Hematopoietic multipotent progenitor cell treated with erythropoietin and hydrocortisone succinate and interleukin-3 and kit ligand, for 6 days (in vitro differentiated cells): ENCODE measurements around the gene TMEM240.
"Not testable (repeated sequence)": the region's sequence is repeated elsewhere in the genome, so short reads cannot be mapped to it uniquely, and the experiment has no call there.

ENCODE experiments used
- DNase-seq: peaks from one replicate; pipeline ENCODE4 v3.0.0-alpha.2; 2015

The TMEM240 gene

DNA sequence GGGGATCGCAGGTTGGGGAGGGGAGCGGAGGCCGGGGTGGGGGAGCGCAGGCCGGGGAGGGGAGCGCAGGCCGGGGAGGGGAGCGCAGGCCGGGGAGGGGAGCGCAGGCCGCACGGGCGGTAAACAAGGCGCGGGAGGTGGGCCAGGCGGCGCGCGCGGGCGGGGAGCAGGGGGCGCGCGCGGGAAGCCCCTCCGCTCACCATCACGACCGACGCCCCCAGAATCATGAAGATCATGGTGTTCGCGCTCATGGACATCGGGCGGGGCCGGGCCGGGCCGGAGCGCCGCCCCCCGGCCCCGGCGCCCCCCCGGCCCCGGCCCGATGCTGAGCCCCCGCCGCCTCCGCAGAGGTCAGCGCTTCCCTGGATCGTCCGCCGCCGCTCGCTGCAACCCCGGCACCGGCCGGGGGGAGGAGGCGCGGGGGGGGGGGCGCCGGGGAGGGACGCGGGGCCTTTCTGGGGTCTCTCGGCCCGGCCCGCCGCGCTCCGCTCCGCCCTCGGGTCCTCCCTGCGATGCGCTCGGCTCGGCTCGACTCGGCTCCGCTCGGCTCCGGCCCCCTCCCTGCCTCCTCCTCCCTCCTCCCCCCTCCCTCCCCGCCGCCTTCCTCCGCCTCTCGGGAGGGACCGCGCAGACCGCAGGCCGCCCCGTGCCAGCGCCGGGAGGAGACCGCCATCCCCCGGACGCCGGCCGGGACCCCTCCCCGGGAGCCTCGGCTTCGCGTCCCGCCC is at the start of gene TMEM240:
TMEM240 (minus strand) TSS at position 535 of the 728 bp plus-strand sequence; CDS start at position 257, 278 bp downstream.
- peak; percentile 74 for DNase-seq

DNA sequence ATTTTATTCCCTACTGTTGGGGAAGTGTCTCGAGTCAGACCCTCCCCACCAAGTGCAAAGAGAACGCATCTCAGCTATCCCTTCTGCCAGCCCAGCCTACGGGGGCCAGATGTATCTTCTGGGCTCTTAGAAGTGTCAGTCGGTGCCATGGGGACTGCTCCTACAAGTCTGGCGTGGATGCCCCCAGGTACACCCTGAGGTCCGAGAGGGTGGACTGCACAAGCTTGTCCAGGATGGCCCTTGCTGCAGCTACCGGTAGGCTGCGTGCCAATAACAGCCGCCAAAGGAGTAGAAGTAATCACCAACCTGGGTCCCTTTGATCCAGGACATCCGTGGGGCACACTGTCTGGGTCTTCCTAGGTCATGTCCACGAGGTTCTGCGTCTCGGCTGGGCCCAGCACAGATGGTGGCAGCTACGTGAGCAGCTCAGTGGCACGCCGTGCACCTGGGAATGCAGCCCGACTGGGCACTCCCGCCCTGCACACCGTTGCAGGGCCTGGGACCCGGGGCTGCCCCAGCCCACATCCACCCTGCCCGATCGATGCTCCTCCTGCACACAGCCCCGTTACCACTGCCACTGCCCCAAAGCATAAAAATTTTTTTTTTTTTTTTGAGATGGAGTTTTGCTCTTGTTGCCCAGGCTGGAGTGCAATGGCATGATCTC is 43.1 kb upstream of the TMEM240 start:
- DNase-seq: no peak

DNA sequence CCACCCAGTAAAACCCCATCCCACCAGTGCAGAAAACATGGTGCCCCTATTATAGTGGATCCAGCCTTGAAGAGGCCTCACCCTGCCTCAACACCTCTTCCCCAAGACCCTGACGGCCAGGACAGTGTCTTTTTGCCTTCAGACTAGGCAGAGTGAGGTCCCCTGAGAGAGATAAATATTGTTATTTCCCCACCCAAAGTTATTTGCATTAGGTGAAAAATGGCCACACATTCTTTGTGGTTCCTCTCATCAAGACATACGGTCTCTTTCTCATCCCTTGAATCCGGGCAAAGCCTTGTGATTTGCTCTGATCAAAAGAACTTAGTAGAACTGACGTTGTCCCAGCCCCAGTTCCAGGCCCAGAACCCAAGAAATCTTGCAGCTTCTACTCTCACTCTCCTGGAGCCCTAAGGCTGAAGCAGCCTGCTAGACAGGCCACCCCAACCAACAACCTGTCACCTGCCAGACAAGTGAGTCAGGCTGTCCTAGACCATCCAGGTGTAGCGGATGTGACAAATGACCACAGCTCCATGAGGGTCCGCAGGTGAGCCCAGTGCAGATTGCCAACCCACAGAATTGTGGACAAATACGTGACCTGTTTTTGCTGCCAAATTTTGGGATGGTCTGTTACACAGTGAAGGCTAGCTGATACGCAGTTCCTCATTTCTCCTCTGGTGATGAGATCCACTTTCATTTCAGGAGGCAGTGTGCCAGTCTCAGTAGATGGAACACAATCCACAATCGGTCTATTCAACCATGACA is 42.3 kb upstream of the TMEM240 start:
- no peak for DNase-seq

DNA sequence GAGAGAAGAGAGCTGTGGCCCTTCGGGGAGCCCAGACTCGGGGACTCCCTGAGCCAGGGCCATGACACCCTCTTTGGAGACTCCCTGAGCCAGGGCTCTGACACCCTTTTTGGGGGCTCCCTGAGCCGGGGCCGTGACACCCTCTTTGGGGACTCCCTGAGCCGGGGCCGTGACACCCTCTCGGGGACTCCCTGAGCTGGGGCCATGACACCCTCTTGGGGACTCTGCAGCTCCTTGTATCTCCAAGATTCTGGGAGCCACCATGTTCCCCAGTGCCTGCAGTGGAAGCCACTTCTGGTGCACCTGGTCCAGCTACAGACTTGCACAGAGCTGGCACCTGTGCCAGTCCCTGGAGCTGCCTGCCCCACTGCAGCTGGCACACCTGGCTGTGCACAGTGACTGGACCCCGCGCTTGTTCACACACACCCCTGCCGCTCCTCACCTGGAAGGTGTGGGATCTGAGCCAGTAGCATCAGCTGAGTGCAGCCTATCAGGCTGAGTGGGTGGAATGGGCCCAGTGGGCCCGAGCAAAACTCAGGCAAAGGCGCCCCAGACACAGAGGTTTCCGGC is 38.0 kb upstream of the TMEM240 start:
- DNase-seq: no peak

DNA sequence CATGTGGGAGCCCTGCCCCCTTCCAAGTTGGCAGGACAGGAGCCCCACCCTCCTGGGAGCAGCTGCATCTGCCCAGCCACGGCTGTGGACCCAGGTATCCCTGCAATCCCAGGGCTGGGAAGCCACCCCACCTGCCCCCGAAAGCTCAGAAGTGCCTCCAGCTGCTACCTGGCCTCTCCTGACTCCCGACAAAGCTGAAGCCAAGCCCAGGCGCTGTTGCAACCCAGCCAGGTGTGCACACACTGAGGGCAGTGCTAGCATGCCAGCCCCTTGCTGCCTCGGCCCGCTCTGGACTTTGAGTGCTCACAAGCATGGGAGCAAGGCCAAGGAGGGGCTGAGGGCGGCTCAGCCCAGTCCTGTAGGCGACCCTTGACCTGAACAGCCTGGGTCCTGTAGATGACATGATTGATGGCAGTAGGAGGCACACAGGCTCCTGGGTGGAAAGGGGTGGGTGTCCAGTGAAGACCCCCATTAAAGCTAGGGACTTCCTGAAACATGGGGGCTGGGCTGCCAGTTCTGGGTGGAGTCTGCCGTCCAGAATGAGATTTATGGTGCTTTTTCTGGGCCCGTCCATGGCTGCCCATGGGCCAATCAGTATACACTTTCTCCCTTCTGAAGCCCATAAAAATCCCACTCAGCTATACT is 37.1 kb upstream of the TMEM240 start:
- DNase-seq: no peak

DNA sequence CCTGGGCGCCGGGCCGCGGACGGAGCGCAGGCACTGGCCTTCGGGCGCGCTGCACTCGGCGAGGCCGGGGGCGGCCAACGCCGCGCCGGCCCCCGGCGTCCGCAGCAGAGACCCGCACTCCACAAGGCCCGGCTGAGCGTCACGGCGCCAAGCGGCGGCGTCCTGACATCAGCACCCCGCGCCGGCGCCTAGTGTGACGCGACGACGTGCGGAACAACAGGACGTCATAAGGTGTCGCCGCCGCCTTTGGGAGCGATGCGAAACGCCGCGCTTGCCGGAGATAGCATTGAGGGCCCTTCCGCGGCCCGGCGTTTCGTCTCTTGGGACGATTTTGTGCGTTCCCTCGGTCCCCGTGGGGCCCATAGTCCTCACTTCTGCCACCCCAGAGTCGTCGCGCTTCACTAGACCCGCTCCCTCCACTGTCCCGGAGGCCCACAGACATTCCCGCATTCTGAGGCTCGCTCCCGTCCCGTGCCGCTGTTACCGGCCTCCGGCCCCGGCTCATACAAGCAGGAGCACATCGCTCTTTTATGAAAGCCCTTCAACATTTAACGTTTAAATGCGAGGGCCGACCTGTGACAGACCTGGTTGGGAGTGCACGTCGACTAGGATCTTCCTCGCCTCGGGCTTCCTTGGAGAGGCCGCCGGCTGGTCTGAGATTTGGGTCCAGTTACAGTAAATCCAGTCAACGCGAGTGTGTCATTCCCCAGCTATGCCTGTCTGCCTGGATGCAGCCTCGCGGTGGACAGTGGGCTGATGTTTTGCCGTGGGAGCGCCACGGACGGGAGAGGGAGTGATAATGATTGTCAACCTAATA is 34.5 kb upstream of the TMEM240 start, which contains the start of gene SSU72:
SSU72 (minus strand) TSS at position 143 of the 817 bp plus-strand sequence. CDS start 306 bp downstream, outside the sequence.
- peak; percentile 97 for DNase-seq

DNA sequence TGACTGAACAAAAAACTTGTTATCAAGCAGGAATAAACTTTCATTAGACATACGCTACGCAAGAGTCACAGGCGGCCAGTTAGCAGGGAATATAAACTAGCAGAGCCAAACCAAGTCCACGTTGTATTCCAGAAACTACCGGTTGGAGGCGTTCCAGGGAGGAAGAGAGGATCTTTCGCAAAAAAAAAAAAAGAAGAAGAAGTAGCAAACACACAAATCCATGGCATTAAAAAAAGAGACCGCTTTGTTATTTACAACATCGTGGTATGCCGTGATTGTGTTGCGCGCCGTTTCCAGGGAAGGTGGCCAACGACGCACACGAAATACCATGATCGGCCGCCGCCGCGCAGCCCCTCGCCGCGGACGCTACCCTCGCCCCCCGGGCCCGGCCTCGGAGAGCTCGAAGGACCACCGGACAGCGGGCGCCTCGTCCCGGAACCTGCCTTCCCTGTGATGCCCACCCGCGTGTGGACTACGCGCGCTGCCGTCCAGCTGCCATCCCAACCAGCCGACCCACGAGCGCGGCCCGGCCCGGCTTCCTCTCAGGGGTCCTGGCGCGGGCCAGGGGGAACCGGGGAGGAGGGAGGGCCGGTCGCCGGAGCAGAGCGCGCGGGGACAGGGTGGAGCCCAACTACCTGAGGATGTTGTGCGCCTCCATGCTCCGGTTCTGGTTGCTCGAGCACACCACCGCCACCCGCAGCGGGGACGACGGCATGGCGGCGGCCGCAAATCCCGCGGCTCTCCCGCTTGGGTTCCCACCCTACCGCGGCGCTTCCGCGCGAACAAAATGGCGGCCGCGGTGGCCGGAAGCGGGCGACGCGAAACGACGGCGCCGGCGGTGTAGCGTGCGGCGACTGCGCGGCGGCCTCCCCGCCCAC is 33.7 kb upstream of the TMEM240 start:
- DNase-seq: peak; percentile 79

DNA sequence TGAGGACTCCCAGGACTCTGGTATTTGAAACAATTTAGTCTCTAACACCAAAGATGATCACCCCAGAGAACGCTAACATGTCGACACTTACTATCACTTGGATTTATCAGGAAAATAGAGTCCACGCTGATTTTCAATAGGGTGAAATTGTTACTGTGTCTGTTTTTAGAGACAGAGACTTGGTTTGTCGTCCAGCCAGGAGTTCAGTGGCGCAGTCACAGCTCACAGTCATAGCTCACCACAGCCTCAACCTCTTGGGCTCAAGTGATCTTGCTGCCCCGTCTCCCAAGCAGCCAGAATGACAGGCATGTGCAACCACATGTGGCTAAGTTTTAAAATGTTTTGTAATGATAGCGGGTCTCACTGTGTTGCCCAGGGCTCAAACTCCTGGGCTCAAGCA is 28.9 kb upstream of the TMEM240 start:
- no peak for DNase-seq

DNA sequence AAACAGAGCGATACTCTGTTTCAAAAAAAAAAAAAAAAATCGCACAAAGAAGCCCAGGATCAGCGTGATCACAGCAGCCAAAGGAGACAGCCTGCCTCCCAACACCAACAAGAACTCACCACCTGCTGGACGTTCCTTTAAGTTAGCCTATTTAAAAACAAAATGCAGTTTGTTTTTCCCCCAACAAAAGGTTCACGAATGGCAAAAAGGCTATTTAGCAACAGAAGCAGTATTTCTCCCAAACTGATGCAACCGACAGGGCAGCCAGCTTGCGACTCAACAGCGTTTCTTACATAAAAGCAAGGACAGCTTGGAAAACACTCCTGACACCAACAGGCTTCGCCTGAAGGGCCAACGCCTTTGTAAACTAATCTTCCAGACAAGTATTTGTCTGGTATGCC is 27.5 kb upstream of the TMEM240 start:
- no peak for DNase-seq

DNA sequence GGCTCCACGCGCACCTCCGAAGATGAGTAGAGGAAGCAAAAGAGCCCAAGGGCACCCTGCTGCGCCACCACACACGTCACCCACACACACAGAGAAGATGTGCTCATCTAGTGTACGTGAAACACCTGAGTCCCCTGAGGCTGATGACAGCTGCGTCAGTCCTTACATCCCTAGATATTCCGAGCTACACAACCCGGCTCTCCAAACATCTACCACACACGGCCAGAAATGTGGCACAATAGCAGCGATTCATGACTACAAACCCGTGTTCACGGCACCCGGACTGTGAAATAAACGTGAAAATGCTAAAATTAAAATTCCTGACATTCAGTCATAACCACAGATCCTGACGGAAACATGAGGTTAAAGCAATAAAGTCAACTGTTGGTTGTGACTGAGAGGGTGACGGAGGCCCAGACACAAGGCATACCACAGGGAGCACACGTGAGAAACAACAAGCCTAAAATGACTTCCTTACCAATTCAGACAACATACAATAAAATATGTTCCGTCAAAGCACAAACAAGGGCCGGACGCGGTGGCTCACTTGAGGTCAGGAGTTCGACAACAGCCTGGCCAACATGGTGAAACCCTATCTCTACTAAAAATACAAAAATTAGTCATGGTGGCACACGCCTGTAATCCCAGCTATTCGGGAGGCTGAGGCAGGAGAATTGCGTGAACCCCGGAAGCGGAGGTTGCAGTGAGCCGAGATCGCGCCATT is 26.9 kb upstream of the TMEM240 start:
- no peak for DNase-seq

DNA sequence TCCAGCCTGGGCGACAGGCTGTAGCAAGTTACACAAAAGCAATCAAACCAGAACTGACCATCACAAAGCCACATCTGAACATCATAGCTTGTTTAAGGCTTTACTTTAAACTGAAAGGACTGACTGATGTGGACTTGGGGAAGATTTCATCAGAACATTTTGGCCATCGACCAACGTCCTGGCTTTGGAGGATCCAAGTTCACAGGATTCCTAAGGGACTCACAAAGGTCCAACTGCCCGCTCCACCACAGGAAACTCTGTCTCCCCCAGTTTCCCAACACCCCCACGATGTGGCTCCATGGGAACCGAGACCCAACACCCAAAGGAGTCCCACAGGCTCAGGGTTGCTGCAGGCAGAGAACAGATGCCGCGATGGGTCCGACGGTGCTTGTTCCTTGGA is 24.9 kb upstream of the TMEM240 start:
- no peak for DNase-seq

DNA sequence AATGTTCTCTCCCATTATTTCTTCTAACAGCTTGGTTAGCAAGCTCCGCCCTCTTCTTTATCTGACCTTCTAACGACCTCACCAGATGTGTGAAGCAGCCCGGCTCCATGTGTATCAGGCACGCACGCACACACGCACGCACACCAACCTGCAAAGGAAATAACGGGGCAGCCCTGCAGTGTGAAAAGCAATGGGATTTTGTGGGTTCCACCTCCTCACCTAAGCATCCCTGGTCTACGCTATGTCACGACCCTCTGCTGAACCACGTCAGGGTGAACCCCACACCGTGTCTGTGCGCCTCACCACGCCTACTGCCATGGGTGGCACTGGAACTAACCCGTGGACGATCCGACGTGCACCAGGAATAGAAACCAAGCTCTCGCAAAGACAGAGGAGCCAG is 23.8 kb upstream of the TMEM240 start:
- DNase-seq: peak; percentile 40

DNA sequence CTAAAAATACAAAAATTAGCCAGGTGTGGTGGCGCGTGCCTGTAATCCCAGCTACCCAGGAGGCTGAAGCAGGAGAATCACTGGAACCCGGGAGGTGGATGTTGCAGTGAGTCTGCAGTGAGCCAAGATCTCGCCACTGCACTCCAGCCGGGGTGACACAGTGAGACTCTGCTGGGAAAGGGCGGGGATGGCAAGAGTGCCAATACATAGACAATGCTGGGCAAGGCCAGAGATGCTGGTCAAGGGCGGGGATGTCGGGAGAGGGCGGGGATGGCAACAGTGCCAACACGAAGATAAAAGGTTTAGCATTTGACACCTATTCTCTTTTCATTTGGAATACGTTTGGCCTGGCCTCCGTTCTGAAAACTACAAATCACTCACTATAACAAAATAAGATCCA is 23.3 kb upstream of the TMEM240 start:
- no peak for DNase-seq

DNA sequence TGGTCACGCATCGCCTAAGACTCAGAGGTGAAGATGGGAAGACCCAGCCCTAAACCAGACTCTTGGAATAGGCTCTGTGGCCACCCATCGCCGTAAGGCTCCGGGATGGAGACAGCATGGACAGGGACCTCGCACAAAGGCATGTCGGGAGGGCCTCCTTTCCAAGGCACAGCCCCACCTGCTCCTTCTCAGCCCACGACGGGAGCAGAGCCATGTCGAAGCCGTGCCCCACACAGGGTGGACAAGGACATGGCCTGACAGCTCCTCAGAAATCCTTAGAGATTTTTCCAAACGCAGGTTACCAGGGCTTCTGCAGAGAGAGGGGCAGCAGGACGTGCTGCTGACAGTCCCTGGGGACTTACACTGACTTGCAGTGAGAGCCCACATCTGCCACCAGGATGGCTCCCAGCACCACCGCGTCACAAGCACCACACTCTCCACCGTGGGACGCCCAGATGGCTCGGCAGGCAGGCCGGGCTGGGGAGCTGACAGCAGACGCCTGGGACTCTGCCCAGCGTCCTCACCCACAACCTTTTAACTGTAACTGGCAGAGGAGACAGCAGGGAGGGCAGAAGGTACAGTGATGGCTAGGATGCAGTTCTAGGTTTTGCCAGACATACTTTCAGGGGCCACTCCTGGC is 22.3 kb upstream of the TMEM240 start:
- no peak for DNase-seq

DNA sequence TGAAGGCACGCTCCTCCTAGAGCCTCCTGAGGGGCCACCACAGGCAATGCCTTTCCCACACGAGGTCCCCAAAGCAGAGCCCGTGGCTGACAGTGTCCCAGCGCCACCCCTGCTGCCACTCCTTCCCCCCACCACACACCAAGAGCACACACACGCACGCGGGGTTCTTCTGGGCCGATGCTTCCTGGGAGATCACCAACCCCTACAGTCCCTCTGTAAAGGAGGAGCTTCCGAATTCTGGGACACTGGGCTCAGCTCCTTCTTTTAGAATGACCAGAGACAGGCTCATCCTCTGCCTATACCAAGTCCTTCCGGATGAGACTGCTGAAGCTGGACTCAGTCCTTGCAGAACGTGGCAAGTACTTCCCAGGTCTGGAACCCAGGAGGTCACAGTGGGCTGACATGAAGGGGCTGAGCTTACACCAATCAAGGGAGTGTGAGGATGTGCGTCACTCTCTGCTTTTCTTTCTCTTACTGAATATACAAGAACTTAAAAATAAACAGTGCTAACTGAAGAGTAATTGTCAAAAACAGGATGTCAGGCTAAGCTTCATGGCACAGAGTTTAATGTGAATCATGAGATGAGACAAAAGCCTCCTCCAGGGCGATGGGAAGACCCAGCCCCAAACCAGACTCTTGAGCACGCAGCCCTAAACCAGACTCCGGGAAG is 21.5 kb upstream of the TMEM240 start:
- DNase-seq: no peak

DNA sequence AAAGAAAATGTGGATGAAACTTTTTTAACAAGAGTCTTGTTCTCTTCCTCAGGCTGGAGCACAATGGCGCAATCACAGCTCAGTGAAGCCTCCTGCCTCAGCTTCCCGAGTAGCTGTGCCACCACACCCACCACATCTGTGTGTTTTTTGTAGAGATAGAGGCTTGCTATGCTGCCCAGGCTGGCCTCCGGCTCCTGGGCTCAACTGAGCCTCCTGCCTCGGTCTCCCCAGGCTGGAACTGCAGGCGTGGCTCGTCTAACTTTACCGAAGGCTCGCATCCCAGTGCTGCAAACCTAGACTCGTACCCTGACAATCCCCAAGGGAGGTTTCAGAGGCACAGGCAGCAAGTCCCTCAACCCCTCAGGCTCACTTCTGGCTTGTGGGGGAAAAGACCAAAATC is 19.8 kb upstream of the TMEM240 start:
- no peak for DNase-seq

DNA sequence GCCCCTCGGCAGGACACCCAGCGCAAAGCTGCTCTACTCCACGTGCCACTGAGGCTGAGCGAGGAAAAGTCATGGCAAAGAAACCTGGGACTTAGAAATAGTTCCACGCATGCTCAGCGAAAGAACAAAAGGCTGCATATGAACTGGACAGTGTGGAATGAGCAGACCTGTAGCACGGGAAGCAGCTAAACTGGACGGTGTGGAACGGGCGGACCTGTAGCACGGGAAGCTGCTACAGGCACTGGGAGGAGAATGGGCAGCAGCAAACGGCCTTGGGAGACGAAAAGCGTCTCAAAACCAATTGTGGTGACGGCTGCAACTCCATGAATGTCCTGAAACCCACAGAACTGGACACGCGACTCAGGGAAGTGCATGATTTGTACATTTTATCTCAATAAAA is 18.6 kb upstream of the TMEM240 start:
- DNase-seq: no peak

DNA sequence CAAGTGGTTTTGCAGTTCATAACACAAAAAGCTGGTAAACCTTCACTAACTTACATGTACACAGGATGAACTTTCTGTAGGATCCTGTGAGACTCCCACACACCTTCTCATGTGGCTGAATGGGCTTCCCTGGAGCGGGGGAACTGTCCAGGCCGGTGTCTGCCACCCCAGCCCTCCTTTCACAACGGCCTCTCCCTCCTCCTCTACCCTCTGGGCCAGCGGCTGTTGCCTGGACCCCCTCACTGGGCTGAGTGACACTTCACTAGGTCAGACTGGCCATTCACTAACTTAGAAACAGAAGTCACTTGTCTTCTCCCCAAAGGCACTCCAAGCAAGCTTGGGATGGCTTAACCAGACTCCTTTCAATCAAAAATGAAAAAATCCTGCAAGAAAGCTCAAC is 18.2 kb upstream of the TMEM240 start:
- no peak for DNase-seq

DNA sequence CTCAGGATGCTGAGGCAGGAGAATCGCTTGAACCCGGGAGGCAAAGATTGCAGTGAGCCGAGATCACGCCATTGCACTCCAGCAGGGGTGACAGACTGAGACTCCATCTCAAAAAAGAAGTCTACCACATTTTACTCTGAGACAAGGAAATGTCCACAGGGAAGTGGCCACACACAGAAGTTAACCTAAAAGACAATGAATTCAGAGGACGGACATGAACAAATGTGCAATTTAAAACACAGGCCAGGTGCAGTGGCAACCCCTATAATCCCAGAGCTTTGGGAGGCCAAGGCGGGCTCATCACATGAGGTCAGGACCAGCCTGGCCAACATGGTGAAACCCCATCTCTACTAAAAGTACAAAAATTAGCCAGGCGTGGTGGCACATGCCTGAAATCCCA is 17.3 kb upstream of the TMEM240 start:
- DNase-seq: not testable (repeated sequence)
